Spleen (tissue), 11 donors: ENCODE data around the gene PRR16. TPM values are rescaled to one million over a fixed set of nuclear protein-coding genes. Genes with fewer than 3 reads are reported as not detected.
"Not testable (repeated sequence)": the region's sequence is repeated elsewhere in the genome, so short reads cannot be mapped to it uniquely, and the experiment has no call there.

Source experiments
- DNase-seq: peaks from one replicate; pipeline ENCODE4 v3.0.0-alpha.2; 2020
- H3K27ac ChIP-seq, 8 donors: fragments of 200-600 bp; sonication (generic) in 7 of 8; 1 replicate in 4 of 8; 2 replicates in 4 of 8; pipeline versions ENCODE4 v1.5.0 to v1.8.0; 2016 to 2021; ENCODE audit warnings: inconsistent platforms in 4 of 8, mild to moderate bottlenecking in 4 of 8, moderate library complexity in 1 of 8
- H3K27me3 ChIP-seq, 7 donors: fragments of 200-600 bp; sonication (generic) in 6 of 7; replicated peaks in 1 of 7; 1 replicate in 4 of 7; 2 replicates in 3 of 7; pipeline versions ENCODE4 v1.5.0 to v1.8.0; 2016 to 2021; ENCODE audit warnings: inconsistent platforms in 3 of 7, mild to moderate bottlenecking in 1 of 7
- H3K36me3 ChIP-seq, 6 donors: fragments of 200-600 bp; sonication (generic) in 5 of 6; 1 replicate in 4 of 6; 2 replicates in 2 of 6; pipeline versions ENCODE4 v1.5.0 to v1.8.0; 2016 to 2021; ENCODE audit warnings: inconsistent platforms in 2 of 6
- H3K4me1 ChIP-seq, 6 donors: fragments of 200-600 bp; sonication (generic) in 5 of 6; 1 replicate in 3 of 6; 2 replicates in 3 of 6; pipeline versions ENCODE4 v1.5.0 to v1.8.0; 2016 to 2021; ENCODE audit warnings: inconsistent platforms in 3 of 6
- H3K4me3 ChIP-seq, 8 donors: fragments of 200-600 bp; sonication (generic) in 7 of 8; 1 replicate in 4 of 8; 2 replicates in 4 of 8; pipeline versions ENCODE4 v1.5.0 to v1.8.0; 2016 to 2021; ENCODE audit warnings: inconsistent platforms in 4 of 8, mild to moderate bottlenecking in 4 of 8, moderate library complexity in 2 of 8
- H3K9me3 ChIP-seq, 8 donors: fragments of 200-600 bp; sonication (generic) in 7 of 8; 1 replicate in 4 of 8; 2 replicates in 4 of 8; pipeline versions ENCODE4 v1.5.0 to v1.8.0; 2016 to 2021; ENCODE audit warnings: inconsistent platforms in 4 of 8
- CTCF ChIP-seq, 11 experiments: fragments of 200-600 bp in 7 of 11; fragments of 450-650 bp in 4 of 11; sonication (generic) in 4 of 11; IDR thresholded peaks in 8 of 11; conservative IDR thresholded peaks in 3 of 11; 1 replicate in 7 of 11; 2 replicates in 4 of 11; pipeline versions ENCODE4 v1.4.0 to v1.8.0; 2016 to 2021; ENCODE audit warnings: antibody characterized with exemption in 11 of 11, inconsistent platforms in 4 of 11, mild to moderate bottlenecking in 1 of 11
- POLR2A ChIP-seq, 3 donors: fragments of 450-650 bp; IDR thresholded peaks; one replicate each; pipeline ENCODE4 v1.5.1; 2017; ENCODE audit warnings: antibody characterized with exemption in 3 of 3, mild to moderate bottlenecking in 1 of 3
- POLR2AphosphoS5 ChIP-seq, 3 donors: sonication (generic); formaldehyde crosslinking; IDR thresholded peaks; one replicate each; pipeline ENCODE4 v1.5.1; 2017; ENCODE audit warnings: antibody characterized with exemption in 3 of 3
- WGBS, 5 donors: extraction: QIAGEN DNeasy Blood & Tissue Kit in 3 of 5; methylation state at CpG; one replicate each; pipeline versions ENCODE4 v1.1.5 to v1.1.7; 2013 to 2018; 5-methylcytosine and 5-hydroxymethylcytosine counted together
- intact Hi-C: fragments of 100-400 bp; cut with DNase I; formaldehyde crosslinking; loops from one replicate; pipeline ENCODE4 v1.15.0; 2023; ENCODE audit warnings: low total_unique reads
- polyA plus RNA-seq, 3 donors: library from polyadenylated mRNA; stranded (reverse); fragments of 200-250 nt; gene quantifications; one replicate each; pipeline ENCODE4 v1.2.1, GENCODE V29; 2013
- total RNA-seq, 7 donors: library from RNA; depleted of rRNA in 3 of 7; stranded (reverse); fragments of >200 nt in 3 of 7; fragmentation: NEBNext Ultra II Directional in 4 of 7; extraction: Animal tissue kit (Norgen Biotek cat#: 25700) in 4 of 7; gene quantifications; one replicate each; pipeline versions ENCODE4 v1.1.0 to v1.2.1, GENCODE V29; 2016 to 2021
- donor health status: healthy with polysubstance abuse.
- donor health status: DM: no; HTN: no; CAD: no; lungs with moderate emphysema.
- donor health status: DM: no; HTN: no; CAD: no.
- donor health status: Bipolar disorder and iron deficiency.
- donor health status: healthy.
- donor health status: DM: no; HTN: no; CAD: no.
- donor health status: DM: yes; HTN: yes; CAD: no.

Gene PRR16
- total and polyA plus RNA-seq, 10 donors = 0.61 to 4.5 (median 2.1) TPM

- intact Hi-C loops, H3K27ac ChIP-seq, H3K4me1 ChIP-seq, H3K27me3 ChIP-seq, H3K36me3 ChIP-seq, H3K4me3 ChIP-seq, DNase-seq, H3K9me3 ChIP-seq: not testable (repeated sequence)
- 49 to 61% (median 52%) methylated on average over 16 of the region's 16 CpGs for WGBS, 5 donors
These were observed 238.9 kb downstream of the PRR16 start for GRCh38 chr5:120702817-120703538.

- no peaks in the 10 kb centered on the region for H3K36me3 ChIP-seq
- intact Hi-C loops = no loop called here
- TF ChIP-seq POLR2AphosphoS5 (IDR thresholded peaks at IDR 0.05) = no peak
These were observed 240.0 kb downstream of the PRR16 start for GRCh38 chr5:120703918-120704587.

DNA sequence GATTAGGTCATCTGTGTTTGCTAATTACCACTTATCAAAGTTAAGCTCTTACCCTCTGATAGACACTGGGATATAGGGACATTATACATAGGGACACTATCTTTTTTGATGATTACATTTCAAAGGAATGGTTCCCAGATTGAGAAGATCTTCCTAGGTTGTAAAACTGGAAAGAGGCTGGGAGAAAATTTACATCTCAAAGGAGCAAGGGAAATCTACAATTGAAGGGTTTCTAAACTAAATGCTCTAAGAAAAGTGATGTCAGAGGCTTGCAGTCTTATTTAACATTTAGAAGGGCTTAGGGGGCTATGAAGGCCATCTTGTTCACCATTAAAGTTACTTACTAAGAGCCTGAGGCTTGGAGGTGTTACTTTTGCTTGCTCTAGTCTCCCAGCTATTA is 242.8 kb downstream of the PRR16 start:
- Histone ChIP-seq H3K27ac (no peak overlapping the region), H3K36me3 (no peaks in the 10 kb centered on the region), H3K9me3 (peaks cover 0 to 14% (median 0%) of the 10 kb centered on the region in 8 donors), H3K27me3 (peaks cover 0 to 3% (median 0%) of the 10 kb centered on the region in 7 donors), H3K4me3 (no peak overlapping the region), H3K4me1 (no peaks in the 10 kb centered on the region)
- no peak for DNase-seq
- intact Hi-C loops = no loop called here
- TF ChIP-seq CTCF (IDR thresholded peaks at IDR 0.05 in 8 of 11, conservative IDR thresholded peaks at IDR 0.05 in 3 of 11) (no peak), POLR2A (IDR thresholded peaks at IDR 0.05) (no peak), POLR2AphosphoS5 (IDR thresholded peaks at IDR 0.05) (no peak)

More at GRCh38 chr5:120703918-120704587, 240.0 kb downstream of the PRR16 start:
- no peak for DNase-seq
- Histone ChIP-seq H3K9me3 (no peaks in the 10 kb centered on the region), H3K27ac (no peak overlapping the region), H3K27me3 (peaks cover 0 to 3% (median 0%) of the 10 kb centered on the region in 7 donors), H3K4me1 (no peaks in the 10 kb centered on the region), H3K4me3 (no peak overlapping the region)
- 54 to 83% (median 67%) methylated on average over 1 of the region's 1 CpG for WGBS, 5 donors

- intact Hi-C loops = no loop called here
- DNase-seq = no peak
- Histone ChIP-seq H3K9me3 (no peaks in the 10 kb centered on the region), H3K4me3 (no peak overlapping the region), H3K27ac (no peak overlapping the region), H3K27me3 (no peaks in the 10 kb centered on the region), H3K4me1 (no peaks in the 10 kb centered on the region), H3K36me3 (no peaks in the 10 kb centered on the region)
- no peak for TF ChIP-seq CTCF (IDR thresholded peaks at IDR 0.05 in 8 of 11, conservative IDR thresholded peaks at IDR 0.05 in 3 of 11)
- TF ChIP-seq POLR2A (IDR thresholded peaks at IDR 0.05) = no peak
- TF ChIP-seq POLR2AphosphoS5 (IDR thresholded peaks at IDR 0.05) = no peak
- WGBS, 5 donors = 69 to 85% (median 79%) methylated on average over 3 of the region's 3 CpGs
These were observed 253.3 kb downstream of the PRR16 start for GRCh38 chr5:120717381-120717780.

- H3K4me3 ChIP-seq = no peak overlapping the region
- no peak for DNase-seq
- no peak overlapping the region for H3K27ac ChIP-seq
- H3K27me3 ChIP-seq = no peaks in the 10 kb centered on the region
- TF ChIP-seq POLR2AphosphoS5 (IDR thresholded peaks at IDR 0.05) (no peak), POLR2A (IDR thresholded peaks at IDR 0.05) (no peak), CTCF (IDR thresholded peaks at IDR 0.05 in 8 of 11, conservative IDR thresholded peaks at IDR 0.05 in 3 of 11) (no peak)
- intact Hi-C loops = no loop called here
- no peaks in the 10 kb centered on the region for H3K4me1 ChIP-seq
- H3K9me3 ChIP-seq = no peaks in the 10 kb centered on the region
- H3K36me3 ChIP-seq = no peaks in the 10 kb centered on the region
These were observed 266.1 kb downstream of the PRR16 start for GRCh38 chr5:120730214-120730613.
